Measurements from ENCODE around the gene BMP8A.
"Not testable (repeated sequence)": the region's sequence is repeated elsewhere in the genome, so short reads cannot be mapped to it uniquely, and the experiment has no call there.

Gene BMP8A

DNA sequence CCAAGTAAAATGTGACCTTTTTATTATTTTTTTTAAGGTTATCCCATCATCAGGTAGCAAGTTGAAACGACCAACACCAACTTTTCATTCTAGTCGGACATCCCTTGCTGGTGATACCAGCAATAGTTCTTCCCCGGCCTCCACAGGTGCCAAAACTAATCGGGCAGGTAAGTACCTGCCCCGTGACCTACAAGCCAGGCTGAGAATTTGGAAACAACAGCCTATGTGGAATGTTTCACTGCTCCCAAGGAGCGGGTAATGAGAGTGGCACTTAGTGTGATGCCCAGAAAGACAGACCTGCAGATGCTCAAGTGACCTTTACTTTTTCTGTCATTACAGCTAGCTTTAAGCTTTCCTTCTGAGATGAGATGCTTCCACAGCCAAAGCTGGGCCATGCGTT is 6.9 kb upstream of the BMP8A start:
- no peak for DNase-seq

DNA sequence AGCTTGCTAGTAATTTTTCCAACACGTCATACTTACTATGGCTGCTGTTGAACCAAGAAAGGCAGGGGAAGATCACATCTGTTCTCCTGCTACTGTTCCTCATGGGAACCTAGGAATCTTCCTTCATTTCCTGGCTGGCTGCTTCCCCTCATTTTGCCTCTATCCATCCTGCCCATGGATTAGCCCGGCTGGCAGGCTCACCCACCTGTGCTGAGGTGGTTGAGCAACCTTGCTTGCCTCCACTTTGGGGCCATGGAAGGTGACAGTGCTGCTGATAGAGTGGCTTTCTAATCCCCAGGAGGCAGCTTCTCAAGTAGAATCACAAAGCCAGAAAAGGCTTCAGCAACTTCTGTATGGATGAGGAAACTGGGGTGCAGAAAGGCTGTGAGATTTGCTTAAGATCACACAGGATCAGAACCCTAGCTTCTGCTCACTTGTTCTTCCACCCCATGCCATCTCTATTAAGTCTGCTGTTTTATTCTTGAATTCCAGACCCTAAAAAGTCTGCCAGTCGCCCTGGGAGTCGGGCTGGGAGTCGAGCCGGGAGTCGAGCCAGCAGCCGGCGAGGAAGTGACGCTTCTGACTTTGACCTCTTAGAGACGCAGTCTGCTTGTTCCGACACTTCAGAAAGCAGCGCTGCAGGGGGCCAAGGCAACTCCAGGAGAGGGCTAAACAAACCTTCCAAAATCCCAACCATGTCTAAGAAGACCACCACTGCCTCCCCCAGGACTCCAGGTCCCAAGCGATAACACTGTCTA is 6.2 kb upstream of the BMP8A start:
- DNase-seq, result no peak

DNA sequence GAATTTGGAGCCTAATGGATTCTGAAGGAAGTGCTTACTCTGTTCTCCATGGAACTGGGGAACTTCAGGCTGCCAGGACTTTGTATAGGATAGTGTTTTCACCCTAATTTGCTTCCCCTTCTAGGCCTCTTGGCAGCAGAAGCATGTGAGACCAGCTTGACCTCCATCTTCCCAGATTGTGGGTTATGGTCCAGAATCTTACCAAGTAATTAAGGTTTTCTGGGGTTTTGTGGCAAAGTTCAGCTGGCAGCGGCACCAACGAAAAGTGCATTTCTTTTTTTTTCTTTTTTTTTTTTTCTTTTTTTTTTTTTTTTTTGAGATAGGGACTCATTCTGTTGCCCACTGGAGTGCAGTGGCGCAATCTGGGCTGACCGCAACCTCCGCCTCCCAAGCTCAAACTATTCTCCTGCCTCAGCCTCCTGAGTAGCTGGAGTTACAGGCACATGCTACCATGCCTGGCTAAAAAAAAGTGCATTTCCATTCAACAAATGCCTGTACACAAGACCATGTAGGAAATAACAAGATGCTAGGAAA is 3.4 kb upstream of the BMP8A start:
- no peak for DNase-seq

DNA sequence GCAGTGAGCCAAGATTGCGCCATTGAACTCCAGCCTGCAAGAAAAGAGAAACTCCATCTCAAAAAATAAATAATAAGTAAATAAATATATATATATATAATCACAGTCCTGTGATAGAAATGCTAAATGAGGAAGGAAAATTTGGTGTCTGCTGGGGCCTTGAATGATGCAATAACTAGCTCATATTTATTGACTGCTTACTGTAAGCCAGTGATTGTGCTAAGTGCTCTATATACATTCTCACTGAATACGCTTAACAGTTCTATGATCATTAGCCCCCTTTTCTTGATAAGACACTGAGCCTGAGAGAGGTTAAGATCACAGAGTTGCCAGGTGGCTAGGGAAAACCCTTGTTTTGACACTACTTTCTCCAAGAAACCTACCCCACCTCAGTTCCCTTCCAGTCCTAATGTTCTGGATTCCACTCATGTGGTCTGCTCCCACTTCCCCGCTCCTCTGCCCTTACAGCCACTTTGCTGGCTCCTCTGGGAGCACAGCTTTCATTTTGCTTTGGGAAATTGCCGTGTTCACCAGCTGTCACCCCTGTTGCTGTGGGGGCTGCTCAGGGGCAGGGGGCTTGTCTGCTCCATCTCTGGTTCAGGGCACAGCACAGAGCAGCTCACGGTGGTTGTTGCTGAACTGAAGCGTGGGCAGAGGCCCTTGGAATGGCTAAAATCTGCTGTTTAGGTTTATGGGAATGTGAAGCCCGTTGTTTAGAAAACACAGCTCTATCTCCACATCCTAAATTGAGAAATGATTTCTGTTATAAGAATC is 2.5 kb upstream of the BMP8A start:
- DNase-seq, result no peak

DNA sequence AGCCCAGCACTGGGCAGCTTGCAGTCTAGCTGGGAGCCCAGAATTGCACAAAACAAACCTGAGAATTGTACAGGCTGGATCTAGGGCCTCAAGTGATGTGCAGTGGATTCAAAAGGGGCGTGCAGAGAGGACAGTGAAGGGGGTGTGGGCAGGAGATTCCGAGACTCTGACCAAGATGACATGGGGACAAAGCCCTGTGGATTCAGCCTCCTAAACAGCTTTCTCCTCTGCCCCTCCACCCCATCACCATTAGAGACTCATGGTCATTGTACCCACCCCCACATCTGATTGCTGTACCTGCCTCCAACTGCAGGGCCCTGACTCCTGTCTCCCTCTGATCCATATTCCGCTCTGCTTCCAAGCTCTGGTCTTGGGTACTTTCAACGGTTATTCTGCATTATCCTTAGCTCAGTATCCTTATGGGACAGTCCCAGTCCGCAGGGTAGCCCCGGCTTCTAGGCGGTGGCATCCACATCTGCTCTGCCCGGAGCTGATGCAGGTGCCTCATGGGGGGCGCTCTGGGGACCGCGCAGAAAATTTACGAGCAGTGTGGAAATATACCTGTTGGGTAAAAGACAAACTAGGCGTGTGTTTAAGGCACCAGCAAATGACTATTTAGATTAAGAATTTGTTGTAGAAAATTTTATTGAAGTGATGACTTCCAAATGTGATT is 1.7 kb upstream of the BMP8A start:
- DNase-seq, result no peak

DNA sequence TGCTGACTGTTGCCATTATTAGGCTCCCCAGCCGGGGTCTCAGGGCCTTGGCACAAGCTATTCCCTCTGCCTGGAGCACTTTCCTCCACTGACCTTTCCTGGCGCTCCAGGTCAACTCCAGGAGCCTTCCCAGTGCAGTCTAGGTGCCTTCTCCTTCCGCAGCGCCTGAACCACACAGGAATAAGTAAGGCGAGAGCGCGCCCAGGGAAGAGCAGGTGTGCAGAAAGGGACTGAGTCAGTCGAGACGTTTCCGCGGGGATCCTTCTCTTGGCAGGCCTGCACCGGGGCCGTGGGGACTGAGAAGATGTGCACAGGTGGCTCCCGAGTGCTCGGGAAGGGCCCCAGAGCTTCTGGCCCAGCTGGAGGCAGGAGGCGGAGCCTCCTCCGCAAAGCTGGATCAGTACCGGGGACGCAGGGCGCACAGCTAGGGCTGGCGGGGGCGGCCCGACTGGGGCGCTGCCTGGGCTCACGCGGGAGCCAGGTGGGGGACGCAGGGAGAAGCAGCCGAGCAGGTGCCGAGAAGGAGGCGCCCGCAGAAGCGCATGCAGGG is 765 bp upstream of the BMP8A start:
- peak; percentile 26 for DNase-seq

DNA sequence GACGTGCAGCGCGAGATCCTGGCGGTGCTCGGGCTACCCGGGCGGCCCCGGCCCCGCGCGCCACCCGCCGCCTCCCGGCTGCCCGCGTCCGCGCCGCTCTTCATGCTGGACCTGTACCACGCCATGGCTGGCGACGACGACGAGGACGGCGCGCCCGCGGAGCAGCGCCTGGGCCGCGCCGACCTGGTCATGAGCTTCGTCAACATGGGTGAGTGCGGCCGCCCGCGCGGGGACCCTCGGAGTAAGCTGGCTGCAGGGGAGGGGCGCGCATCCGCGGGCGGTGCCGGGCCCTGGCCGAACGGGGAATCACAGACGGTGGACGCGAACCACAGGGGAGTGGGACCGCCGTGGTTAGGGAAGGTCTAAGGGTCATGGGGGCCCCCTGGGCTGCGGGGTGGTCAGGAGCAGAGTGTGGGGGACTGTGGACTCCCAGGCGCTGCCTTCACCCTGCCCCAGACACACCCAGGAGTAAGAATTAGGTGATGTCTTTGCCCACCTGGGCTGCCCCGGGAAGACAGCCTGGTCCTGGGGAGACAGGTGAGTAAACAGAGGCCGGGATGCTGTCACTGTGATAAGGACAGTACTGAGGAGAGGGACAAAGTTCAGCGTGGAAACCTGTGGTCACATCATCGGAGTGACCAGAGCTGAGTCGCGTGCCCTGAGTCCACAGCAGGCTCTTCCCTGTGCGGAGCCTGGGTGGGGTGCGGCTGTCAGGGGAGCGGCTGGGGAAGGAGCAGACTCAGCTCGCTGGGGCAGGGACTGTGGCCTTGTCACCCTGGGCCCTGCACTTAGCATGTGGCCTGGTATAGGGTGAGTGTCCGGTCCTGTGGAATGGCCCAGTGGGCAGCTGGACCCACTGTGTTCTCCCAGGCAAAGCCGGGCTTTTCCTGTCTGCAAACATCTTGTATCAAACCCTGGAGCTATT is 944 bp downstream of the BMP8A start:
- not testable (repeated sequence) for DNase-seq

DNA sequence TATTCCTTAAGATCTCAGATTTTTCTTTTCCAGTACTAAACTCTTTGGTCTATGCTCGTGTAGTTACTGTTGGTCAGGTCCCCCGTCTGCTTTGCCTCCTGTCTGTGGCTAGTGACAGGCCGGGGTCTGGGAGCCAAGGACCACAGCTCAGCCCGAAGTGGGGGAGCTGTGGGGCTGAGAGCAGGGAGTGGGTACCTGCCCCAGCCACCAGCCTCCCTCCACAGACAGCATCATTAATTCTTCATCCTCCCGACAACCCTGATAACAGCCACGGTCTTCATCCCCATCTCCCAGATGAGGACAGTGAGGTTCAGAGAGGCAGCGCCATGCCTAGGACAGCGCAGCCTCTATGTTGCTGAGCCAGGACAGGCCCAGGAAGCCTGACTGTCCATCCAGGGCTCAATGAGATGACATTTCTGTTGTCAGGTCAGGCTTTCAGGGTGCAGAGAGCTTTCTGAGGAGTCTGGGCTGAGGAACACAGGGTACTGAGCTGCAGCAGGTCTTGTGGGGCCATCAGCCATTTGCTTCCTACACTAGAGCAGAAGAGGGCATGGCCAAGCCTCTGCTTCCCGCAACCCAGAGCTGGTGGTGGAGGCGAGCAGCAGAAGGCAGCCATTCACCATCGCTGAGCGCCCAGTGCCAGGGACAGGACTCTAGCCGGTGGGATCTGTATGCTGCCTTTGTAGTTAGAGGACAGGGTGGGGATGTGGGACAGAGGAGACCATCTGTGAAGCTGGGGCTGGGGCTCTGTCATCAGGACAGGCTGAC is 1.8 kb downstream of the BMP8A start:
- not testable (repeated sequence) for DNase-seq

DNA sequence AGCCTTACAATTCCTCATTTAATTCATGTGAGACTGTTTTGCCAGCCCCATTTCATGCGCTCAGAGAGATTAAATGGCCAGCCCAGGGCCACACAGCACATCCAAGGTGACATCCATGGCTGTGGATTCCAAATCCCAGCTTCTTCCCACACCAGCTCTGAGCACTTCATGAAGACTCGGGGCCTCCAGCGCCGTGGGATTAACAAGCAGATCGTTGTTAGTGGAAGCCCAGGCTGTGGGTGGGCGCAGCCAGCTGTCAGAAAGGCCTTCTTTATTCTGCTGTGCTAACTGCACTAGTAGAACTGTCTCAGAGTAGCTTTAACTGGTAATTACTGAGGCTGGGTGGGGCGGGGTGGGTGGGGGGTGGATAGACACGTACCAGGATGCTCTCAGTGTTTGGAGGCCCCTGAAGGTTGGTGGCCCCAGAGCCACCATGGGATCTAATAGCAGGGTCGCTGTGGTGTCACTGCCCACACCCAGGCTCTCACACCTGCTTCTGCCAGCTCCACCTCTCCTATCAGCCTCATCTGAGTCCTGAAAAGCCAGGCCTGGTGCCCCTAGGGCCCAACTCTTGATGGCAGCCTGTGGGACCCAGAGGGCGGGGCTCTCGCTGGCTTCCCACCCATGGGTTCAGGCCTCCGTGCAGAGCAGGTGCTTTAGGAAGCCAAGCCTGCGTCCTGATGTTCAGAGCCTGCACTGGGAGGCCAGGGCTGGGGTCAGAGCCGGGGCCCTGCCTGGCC is 3.4 kb downstream of the BMP8A start:
- DNase-seq, result no peak

DNA sequence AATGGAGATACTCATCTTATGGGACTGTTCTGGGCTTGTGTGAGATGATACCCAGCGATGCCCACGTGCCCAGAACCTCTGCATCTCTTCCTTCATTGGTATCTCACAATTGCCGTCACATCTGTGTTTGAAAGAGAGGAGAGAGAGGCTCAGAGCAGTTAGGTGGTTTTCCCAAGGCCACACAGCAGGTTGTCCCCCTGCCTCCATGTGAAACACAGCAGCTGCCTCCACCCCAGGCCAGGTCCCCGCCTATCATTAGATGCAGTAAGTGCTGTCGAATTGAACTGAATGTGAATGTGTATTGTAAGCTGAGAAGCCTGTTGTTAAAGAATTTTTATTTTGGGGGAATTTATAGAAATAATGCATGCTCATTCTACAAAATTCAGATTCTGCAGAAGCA is 5.1 kb downstream of the BMP8A start:
- not testable (repeated sequence) for DNase-seq

DNA sequence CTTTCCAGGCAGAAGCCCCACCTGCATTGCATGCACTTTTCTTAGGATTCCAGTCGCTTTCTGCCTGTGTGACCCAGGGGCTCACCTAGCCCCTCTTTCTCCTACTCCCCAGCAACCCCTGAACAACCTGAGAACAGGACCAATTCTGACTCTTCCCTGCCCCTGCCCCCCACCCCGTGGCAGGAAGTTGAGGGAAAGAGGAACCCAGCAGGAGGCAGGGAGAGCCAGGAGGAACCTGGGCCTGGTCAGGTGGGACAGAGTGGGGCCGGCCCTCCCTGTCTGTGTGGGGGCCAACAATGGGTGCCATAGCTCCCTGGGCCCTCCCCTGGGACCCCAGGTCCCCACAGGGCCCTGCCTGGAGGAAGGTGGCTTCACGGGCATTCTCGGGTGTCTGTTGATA is 6.1 kb downstream of the BMP8A start:
- no peak for DNase-seq

DNA sequence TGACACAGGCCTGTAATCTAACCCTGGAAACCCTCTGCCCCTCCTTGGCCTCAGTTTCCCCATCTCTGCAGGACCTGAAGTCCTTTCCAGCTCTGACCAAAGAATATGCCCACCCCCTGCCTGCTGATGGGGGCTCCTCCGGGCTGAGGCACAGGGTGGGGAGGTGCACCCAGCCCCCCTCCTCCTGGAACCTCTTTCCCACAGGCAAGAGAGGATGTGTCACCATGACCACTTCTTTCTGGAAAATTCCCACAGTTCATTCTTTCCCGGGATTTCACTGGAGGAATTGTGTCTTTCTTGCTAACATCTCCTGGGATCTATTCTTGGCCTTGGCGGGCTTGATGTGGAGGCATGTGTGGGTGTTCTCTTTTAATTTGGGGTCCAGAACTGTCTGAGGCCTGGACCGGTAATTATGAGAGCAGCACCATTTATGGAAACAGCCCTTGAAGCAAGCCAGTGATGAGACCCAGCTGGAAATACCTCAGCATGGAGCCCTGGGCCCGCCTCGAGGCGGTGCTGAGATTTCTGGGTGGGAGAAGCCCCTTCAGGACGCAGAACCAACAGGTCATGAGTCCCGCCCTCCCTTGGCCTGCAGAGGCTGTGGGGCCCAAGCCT is 6.8 kb downstream of the BMP8A start:
- DNase-seq, result not testable (repeated sequence)

DNA sequence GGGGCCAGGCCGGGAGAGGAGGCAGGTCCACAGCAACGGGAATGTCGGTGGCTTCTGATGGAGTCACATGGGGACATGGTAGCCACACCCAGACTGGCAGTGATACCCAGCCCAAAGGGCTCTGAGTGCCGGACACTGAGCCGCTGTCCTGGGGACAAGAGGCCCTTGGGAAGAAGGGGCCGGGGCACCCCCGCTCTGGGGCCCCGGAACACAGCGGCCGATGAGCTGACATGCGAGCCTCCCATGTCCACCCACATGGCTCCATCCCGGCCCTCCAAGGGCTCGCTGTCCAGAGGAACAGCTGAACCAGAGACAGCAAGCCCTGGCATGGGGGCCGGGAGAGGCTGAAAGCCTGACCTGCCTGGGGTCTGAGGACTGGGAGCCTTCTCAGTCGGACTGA is 7.4 kb downstream of the BMP8A start:
- not testable (repeated sequence) for DNase-seq

DNA sequence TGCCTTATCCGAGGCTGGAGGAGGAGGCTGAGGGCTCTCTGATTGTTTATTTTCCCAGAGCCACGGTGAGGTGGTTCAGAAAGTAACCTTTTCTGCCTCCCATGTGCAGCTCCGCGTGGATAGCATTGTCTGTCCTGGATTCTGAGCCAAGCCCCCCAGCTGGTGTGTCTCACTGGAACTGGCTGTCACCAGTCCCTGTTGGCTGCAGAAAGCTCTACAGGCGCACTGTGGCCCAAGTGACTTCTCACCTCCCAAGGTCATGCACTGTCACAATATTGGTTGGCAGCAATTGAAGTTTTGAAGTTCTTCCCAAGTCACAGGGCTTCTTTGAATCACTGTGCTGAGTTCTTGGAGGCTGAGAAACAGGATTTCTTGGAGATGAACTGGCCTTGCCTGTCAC is 8.2 kb downstream of the BMP8A start:
- no peak for DNase-seq

DNA sequence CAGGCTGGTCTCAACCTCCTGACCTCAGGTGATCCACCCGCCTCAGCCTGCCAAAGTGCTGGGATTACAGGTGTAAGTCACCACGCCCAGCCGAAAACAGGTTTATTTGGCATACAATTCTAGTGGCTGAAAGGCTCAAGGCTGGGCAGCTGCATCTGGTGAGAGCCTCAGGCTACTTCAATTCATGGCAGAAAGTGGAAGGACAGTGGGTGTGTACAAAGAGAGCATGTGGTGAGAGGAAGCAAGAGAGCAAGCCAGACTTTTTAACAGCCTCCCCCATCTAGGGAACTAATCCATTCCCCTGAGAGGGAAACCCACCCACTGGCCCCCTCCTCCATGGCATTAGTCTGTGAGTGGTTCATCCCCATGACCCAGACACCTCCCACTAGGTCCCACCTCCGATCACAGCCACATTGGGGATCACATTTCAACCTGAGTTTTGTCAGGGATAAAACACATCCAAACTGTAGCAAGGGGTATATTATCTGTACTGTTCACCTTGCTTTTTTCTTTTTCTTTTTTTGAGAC is 9.5 kb downstream of the BMP8A start:
- DNase-seq, result no peak

DNA sequence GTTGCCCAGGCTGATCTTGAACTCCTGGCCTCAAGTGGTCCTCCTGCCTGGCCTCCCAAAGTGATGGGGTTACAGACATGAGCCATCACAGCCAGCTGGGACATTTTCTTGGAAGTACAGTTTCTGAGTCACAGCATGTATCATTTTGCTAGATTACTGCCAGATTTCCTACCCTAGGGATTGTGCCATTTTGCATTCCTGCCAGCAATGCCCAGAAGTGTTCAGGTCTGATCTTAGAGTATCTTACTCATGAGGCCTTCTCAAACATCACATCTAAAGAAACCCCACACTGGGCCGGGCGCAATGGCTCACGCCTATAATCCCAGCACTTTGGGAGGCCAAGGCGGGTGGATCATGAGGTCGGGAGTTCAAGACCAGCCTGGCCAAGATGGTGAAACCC is 10.2 kb downstream of the BMP8A start:
- no peak for DNase-seq

DNA sequence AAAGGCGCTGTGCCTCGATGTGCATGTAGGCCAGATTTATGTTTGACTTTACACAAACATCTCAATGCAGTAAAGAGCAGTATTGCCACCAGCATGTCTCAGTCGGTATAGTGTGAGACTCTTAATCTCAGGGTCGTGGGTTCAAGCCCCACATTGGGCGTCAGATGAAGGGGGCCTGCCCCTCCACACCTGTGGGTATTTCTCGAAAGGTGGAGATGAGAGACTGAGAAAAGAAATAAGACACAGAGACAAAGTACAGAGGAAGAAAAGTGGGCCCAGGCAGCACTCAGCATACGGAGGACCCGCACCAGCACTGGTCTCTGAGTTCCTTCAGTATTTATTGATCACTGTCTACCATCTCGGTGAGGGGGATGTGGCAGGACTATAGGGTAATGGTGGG is 13.0 kb downstream of the BMP8A start:
- not testable (repeated sequence) for DNase-seq

DNA sequence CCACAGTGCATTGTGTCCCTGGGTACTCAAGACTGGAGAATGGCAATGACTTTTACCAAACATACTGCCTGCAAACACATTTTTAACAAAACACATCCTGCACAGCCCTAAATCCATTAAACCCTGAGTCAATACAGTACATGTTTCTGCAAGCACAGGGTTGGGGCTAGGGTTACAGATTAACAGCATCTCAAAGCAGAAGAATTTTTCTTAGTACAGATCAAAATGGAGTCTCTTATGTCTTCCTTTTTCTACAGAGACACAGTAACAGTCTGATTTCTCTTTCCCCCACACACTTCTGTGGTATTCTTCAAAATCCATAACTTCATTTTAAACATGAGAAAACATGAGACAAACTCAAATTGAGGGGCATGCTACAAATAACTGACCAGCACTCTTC is 13.9 kb downstream of the BMP8A start:
- DNase-seq, result no peak

DNA sequence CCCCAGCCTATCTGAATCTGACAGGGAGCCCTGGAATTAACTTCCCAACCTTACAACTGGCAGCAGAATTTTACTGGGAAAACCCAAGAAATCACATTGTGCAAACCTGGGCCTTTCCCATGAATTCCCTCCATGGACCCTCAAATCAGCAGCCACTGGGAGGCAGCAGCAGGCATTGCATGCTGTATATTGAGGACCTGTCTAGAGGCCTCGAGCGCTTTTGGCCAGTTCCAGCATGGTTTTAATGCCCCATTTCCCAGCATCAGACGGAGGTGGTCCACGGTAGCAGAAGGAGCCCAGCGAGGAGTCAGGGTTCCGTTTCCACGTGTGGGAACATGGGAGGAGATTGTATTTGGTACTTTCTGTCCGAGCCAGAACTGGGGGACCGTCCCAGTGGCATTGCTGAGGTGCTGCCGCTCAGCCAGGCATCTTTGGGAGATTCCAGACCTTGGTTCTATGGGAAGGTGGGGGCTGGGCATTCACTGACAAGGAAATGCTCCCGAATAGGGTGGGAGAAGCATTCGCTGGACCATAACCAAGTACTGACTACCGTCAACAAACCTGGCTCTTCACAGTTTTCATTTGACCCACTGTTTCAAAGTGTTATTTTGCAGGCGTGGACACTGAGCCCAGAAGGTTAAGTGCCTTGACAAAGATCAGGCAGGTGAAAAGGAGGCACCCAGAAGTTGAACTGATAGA is 15.9 kb downstream of the BMP8A start:
- DNase-seq, result no peak

Measured in activated naive CD4-positive, alpha-beta T cell treated with Interleukin-2 at 50 U/mL for 16 hours (primary cell).